Measurements from ENCODE around the gene ZIC5.
"Not testable (repeated sequence)": the region's sequence is repeated elsewhere in the genome, so short reads cannot be mapped to it uniquely, and the experiment has no call there.

Gene ZIC5

DNA sequence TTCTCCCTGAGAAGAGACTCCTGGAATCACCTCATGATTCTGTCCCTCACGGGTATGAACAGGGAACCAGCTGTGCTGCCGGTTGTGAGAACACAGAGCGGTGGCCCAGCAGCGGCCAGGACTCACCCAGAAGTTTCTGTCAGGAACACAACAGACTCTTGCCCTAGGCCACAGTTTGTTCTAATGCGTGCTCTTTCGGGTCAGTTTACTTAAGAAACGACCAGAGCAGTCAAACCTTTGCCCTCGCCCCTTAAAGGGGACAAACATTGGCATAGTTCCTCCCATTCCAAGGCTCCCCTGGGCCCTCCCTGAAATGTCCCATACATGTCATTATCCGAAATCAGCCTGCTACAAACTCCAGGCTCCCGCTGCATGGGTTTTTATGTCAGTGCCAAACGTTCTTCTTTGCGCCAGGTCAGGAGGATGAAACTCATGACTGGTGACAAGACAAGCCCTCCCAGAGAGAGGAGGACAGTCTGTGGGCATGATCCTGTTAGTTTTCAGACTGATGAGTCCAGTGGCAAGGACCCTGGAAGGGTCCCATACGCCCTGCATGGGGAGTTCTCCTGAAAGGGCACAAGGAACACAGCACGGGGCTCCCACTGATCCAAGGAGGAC, 18.3 kb downstream of the ZIC5 start:
- Mint-ChIP-seq H3K4me3 (no peak overlapping the region), H3K9me3 (peaks cover 2% of the 10 kb centered on the region), H3K27me3 (peaks cover 23% of the 10 kb centered on the region), H3K4me1 (peaks cover 4% of the 10 kb centered on the region), H3K27ac (no peak overlapping the region), H3K36me3 (no peaks in the 10 kb centered on the region)
- DNase-seq (ENCODE audit: low spot score in 2 of 2), result no peak
- ATAC-seq (ENCODE audit: low read depth), result no peak

DNA sequence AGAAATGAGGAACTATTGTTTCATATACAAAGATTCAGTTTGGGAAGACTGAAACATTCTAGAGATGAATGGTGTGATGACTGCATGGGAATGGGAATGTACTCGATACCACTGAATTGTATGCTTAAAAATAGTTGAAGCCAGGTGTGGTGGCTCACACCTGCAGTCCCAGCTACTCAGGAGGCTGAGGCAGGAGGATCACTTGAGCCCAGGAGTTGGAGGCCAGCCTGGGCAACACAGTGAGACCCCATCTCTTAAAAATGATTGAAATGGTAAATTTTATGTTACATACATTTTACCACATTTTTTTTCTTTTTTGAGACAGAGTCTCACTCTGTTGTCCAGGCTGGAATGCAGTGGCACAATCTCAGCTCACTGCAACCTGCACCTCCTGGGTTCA, 19.9 kb downstream of the ZIC5 start:
- not testable (repeated sequence) for H3K27ac Mint-ChIP-seq; ATAC-seq (ENCODE audit: low read depth); H3K4me3 Mint-ChIP-seq; DNase-seq (ENCODE audit: low spot score in 2 of 2); H3K36me3 Mint-ChIP-seq; H3K4me1 Mint-ChIP-seq; H3K9me3 Mint-ChIP-seq
- peaks cover 28% of the 10 kb centered on the region for H3K27me3 Mint-ChIP-seq

DNA sequence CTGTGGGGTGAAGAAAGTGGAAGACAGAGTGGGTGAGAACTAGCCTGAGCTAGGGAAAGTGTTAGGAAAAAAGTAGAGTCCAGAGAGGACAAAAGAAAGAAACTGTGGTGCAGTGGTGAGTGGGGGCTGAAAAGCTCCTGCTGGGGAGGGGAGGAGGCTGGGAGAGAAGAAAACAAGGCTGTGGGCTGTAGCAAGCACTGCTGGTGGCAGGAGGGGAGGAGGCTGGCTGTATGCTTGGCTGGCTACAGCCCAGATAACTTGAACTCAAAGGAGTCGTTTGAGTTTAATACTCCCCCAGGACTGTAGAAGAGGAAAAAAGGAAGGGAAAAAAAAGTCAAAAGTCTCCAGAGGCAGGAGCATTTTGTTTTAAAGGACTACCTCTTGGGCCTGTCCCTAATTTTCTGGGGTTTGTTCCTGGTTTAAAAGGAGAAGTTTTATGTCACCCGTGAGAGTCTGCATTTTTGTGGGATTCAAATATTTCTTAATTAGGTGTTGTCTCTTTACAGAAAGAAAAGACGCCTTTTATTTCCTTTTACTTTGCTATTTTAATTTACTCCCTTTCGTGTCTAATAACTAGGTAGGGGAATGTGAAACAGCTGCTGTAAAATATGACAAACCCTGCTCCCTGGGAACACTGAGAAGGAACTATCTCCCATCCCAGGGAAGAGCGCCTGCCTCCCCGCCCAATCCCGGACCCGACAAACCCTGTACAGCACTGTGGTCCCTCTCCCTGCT, 21.7 kb downstream of the ZIC5 start:
- peaks cover 30% of the 10 kb centered on the region for H3K27me3 Mint-ChIP-seq
- DNase-seq (ENCODE audit: low spot score in 2 of 2), result no peak
- peaks cover 2% of the 10 kb centered on the region for H3K9me3 Mint-ChIP-seq
- ATAC-seq (ENCODE audit: low read depth), result no peak
- H3K27ac Mint-ChIP-seq, result no peak overlapping the region
- no peaks in the 10 kb centered on the region for H3K36me3 Mint-ChIP-seq
- H3K4me3 Mint-ChIP-seq, result no peak overlapping the region
- H3K4me1 Mint-ChIP-seq, result no peaks in the 10 kb centered on the region

DNA sequence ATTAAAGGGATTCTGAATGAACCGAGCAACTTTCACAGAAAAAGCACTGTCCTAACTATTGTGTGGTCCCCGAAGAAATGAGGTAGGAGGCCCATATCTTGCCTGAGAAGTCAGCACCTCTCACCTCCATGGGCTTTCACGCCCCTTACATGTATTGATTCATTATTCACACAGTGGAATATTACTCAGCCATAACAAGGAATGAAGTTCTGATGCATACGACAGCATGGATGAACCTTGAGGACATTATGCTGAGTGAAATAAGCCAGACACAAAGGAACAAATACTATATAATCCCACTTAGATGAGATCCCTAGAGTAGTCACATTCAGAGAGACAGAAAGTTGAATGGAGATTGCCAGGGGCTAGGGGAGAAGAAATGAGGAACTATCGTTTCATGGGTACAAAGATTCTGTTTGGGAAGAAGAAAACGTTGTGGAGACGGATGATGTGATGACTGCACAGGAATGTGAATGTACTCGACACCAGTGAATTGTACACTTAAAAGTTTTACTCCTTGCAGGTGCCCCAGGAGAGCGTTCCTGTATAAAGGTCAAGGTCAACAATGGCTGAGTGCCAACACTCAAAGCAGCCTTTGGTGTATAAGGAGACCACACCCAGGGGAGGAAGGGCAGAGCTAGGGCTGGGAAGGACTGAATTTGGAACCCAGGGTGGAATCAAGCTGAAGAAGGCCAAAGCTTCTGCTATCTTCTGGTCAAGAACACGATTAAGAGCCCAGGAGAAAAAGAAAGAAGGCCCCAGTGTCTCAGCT, 22.5 kb downstream of the ZIC5 start:
- no peak overlapping the region for H3K4me3 Mint-ChIP-seq

DNA sequence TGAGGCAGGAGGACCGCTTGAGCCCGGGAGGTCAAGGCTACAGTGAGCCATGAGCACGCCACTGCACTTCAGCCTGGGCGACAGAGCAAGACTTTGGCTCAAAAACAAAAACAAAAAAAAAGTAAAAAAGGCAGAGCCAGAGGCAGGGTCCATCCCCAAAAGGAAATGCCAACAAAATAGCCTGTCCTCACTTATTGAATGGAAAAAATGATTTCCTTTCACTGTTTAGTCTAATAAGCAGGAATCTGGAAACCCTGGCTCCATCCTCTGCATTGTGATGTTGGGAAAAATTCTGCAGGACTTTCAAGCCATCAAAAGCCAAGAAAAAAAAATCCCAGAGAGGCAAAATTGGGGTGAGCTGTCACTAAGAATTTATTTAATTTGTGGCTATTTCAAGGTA, 23.2 kb downstream of the ZIC5 start:
- Mint-ChIP-seq H3K27ac (no peak overlapping the region), H3K9me3 (peaks cover 2% of the 10 kb centered on the region), H3K36me3 (no peaks in the 10 kb centered on the region), H3K27me3 (peaks cover 28% of the 10 kb centered on the region), H3K4me3 (no peak overlapping the region), H3K4me1 (no peaks in the 10 kb centered on the region)
- ATAC-seq (ENCODE audit: low read depth) (no peak), DNase-seq (ENCODE audit: low spot score in 2 of 2) (no peak)

More for the DNA sequence above, 22.5 kb downstream of the ZIC5 start:
- no peak for ATAC-seq (ENCODE audit: low read depth)
- no peaks in the 10 kb centered on the region for H3K4me1 Mint-ChIP-seq
- no peak overlapping the region for H3K27ac Mint-ChIP-seq
- DNase-seq (ENCODE audit: low spot score in 2 of 2), result no peak
- peaks cover 2% of the 10 kb centered on the region for H3K9me3 Mint-ChIP-seq
- H3K27me3 Mint-ChIP-seq, result peaks cover 32% of the 10 kb centered on the region
- no peaks in the 10 kb centered on the region for H3K36me3 Mint-ChIP-seq

GRCh38 chr13:99947666-99948065, 23.9 kb downstream of the ZIC5 start:
- Mint-ChIP-seq H3K4me3 (no peak overlapping the region), H3K4me1 (no peaks in the 10 kb centered on the region), H3K27ac (no peak overlapping the region), H3K9me3 (peaks cover 2% of the 10 kb centered on the region), H3K36me3 (no peaks in the 10 kb centered on the region), H3K27me3 (peaks cover 28% of the 10 kb centered on the region)
- DNase-seq (ENCODE audit: low spot score in 2 of 2), result no peak
- no peak for ATAC-seq (ENCODE audit: low read depth)

DNA sequence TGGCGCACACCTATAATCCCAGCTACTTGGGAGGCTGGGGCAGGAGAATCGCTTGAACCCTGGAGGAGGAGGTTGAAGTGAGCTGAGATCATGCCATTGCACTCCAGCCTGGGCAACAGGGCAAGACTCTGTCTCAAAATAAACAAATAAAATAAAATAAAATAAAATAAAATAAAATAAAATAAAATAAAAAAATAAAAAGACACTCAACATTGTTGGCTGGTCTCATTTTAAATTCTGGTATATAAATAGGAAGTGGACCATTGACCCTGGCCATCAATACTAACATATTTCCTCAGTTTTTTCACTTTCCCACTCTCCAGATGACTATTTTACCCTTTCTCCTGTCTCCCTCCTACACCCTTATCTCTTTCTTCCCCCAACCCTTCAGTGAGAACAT, 26.1 kb downstream of the ZIC5 start:
- not testable (repeated sequence) for ATAC-seq (ENCODE audit: low read depth); DNase-seq (ENCODE audit: low spot score in 2 of 2)
- peaks cover 26% of the 10 kb centered on the region for H3K27me3 Mint-ChIP-seq

GRCh38 chr13:99944606-99945005, 27.0 kb downstream of the ZIC5 start:
- no peak for ATAC-seq (ENCODE audit: low read depth)
- peaks cover 25% of the 10 kb centered on the region for H3K27me3 Mint-ChIP-seq
- H3K36me3 Mint-ChIP-seq, result no peaks in the 10 kb centered on the region

More for the DNA sequence above, 26.1 kb downstream of the ZIC5 start:
- not testable (repeated sequence) for H3K4me3 Mint-ChIP-seq, H3K36me3 Mint-ChIP-seq, H3K4me1 Mint-ChIP-seq, H3K9me3 Mint-ChIP-seq, H3K27ac Mint-ChIP-seq

DNA sequence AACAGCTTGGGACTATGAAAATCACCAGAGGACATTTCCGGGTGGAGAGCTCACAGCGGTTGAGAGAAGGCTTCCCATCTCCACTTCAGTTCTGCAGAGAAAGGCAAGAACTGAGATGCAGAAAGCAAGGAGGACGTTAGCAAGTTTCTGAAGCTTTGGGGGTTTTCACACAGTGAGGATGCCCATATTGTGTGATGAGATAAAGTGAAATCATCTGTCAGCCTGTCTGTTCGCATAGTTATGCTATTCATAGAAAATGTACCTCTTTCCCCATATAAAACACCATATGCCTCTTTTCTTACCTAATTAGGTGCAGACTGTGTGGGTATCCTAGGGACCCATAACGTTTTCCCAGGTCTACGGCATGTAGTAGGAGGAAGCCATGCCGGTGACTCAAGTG, 27.5 kb downstream of the ZIC5 start:
- Mint-ChIP-seq H3K9me3 (no peaks in the 10 kb centered on the region), H3K4me3 (no peak overlapping the region), H3K4me1 (no peaks in the 10 kb centered on the region), H3K27me3 (peaks cover 20% of the 10 kb centered on the region), H3K27ac (no peak overlapping the region), H3K36me3 (no peaks in the 10 kb centered on the region)
- DNase-seq (ENCODE audit: low spot score in 2 of 2) (no peak), ATAC-seq (ENCODE audit: low read depth) (no peak)

More at GRCh38 chr13:99944606-99945005, 27.0 kb downstream of the ZIC5 start:
- no peaks in the 10 kb centered on the region for H3K9me3 Mint-ChIP-seq
- H3K27ac Mint-ChIP-seq, result no peak overlapping the region
- no peak overlapping the region for H3K4me3 Mint-ChIP-seq
- no peak for DNase-seq (ENCODE audit: low spot score in 2 of 2)
- no peaks in the 10 kb centered on the region for H3K4me1 Mint-ChIP-seq

DNA sequence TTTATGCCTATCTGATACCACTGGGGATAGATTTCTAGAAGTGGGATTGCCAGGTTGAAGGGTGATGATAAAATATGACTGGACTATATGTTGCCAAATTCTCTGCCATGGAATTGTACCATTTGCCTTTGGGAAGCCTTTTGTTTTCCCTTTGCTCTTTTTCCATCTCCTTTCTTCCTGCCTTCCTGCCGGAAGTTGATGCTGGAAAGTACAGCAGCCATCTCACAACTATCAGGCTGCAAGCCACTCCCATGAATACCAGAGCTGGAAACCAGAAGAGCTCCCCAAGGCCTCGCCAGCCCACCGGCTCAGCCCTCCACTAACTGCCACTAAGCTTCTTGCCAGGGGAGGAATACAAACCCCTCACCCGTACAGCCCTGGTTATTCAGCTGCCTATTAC, 29.7 kb downstream of the ZIC5 start:
- no peak overlapping the region for H3K4me3 Mint-ChIP-seq
- ATAC-seq (ENCODE audit: low read depth) (no peak), DNase-seq (ENCODE audit: low spot score in 2 of 2) (no peak)
- no peak overlapping the region for H3K27ac Mint-ChIP-seq
- H3K9me3 Mint-ChIP-seq, result no peaks in the 10 kb centered on the region
- H3K4me1 Mint-ChIP-seq, result no peaks in the 10 kb centered on the region
- peaks cover 11% of the 10 kb centered on the region for H3K27me3 Mint-ChIP-seq
- H3K36me3 Mint-ChIP-seq, result no peaks in the 10 kb centered on the region

DNA sequence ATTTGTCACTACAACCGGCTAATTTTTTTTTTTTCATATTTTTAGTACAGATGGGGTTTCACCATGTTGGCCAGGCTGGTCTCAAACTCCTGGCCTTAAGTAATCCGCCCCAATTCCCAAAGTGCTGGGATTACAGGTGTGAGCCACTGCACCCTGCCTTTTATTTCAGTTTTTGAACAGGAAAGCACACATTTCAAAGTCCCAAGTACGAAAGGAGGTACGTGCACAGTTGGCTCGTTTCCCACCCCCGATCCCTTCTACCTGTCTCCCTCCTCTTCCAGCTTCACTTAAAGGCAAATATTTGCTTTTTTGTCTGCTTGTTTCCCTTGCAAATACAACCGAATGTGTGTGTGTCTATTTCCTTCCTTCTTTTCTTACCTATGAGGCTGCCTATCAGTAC, 30.5 kb downstream of the ZIC5 start:
- Mint-ChIP-seq H3K27me3 (peaks cover 9% of the 10 kb centered on the region), H3K4me1 (no peaks in the 10 kb centered on the region)

DNA sequence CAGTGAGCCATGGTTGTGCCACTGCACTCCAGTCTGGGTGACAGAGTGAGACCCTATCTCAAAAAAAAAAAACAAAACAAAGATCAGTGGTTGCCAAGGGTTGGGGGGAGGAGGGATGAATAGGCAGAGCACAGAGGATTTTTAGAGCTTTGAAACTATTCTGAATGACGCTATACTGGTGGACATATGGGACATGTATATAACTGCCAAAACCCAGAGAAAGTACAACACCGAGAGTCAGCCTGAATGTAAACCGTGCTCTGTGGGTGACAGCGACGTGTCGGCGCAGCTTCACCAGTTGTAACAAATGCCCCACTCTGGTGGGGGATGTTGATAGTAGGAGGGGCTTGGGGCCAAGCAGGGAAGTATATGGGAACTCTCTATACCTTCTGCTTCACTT, 32.9 kb downstream of the ZIC5 start:
- Mint-ChIP-seq H3K4me1 (no peaks in the 10 kb centered on the region), H3K4me3 (no peak overlapping the region), H3K36me3 (no peaks in the 10 kb centered on the region), H3K27me3 (peaks cover 8% of the 10 kb centered on the region), H3K27ac (no peak overlapping the region), H3K9me3 (no peaks in the 10 kb centered on the region)
- DNase-seq (ENCODE audit: low spot score in 2 of 2), result no peak
- no peak for ATAC-seq (ENCODE audit: low read depth)

More for the DNA sequence above, 30.5 kb downstream of the ZIC5 start:
- no peaks in the 10 kb centered on the region for H3K9me3 Mint-ChIP-seq
- no peak overlapping the region for H3K27ac Mint-ChIP-seq
- DNase-seq (ENCODE audit: low spot score in 2 of 2), result no peak
- no peak for ATAC-seq (ENCODE audit: low read depth)
- no peaks in the 10 kb centered on the region for H3K36me3 Mint-ChIP-seq
- no peak overlapping the region for H3K4me3 Mint-ChIP-seq

DNA sequence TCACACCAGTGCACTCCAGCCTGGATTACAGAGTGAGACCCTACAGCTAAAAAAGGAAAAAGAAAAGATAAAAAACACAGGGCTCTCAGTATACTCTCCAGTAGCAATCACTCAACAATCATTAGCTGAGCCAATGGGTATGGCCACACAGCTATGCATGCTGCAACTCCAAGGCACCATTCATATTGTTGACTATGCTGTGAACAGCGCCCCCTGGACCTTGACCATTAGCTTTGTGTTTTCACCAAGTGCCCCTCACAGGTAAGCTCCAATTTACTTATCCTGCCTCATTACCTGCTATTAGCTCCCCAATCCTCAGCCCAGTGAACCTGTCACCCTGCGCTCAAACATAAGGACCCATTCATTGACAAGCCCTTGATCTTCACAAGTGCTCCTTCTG, 35.8 kb downstream of the ZIC5 start:
- DNase-seq (ENCODE audit: low spot score in 2 of 2), result no peak
- H3K36me3 Mint-ChIP-seq, result no peaks in the 10 kb centered on the region
- H3K4me3 Mint-ChIP-seq, result no peak overlapping the region
- no peaks in the 10 kb centered on the region for H3K9me3 Mint-ChIP-seq
- no peak overlapping the region for H3K27ac Mint-ChIP-seq
- no peaks in the 10 kb centered on the region for H3K4me1 Mint-ChIP-seq
- H3K27me3 Mint-ChIP-seq, result peaks cover 9% of the 10 kb centered on the region
- no peak for ATAC-seq (ENCODE audit: low read depth)

DNA sequence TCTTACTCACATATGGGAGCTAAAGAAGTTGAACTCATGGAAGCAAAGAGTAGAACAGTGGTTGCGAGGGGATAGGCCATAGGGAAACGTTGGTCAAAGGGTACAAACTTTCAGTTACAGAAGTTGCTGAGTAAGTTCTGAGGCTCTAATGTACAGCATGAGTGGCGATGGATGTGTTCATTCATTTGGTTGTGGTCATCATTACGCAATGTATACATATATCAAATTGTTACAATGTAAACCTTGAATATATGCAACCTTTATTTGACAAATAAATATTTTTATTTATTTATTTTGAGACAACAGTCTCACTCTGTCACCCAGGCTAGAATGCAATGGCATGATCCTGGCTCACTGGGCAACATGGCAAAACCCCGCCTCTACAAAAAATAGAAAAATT, 38.7 kb downstream of the ZIC5 start:
- H3K4me3 Mint-ChIP-seq, result no peak overlapping the region
- no peak for DNase-seq (ENCODE audit: low spot score in 2 of 2)
- H3K27ac Mint-ChIP-seq, result no peak overlapping the region
- H3K9me3 Mint-ChIP-seq, result no peaks in the 10 kb centered on the region
- H3K36me3 Mint-ChIP-seq, result no peaks in the 10 kb centered on the region
- peaks cover 11% of the 10 kb centered on the region for H3K27me3 Mint-ChIP-seq
- ATAC-seq (ENCODE audit: low read depth), result no peak
- H3K4me1 Mint-ChIP-seq, result no peaks in the 10 kb centered on the region

Measured in memory B cell (primary cell).